GM10266 (cell line): ENCODE data around the gene INAFM1.

Source experiments
- DNase-seq: peaks from one replicate; pipeline ENCODE4 v3.0.0; 2012; ENCODE audit errors: extremely low spot score
- CTCF ChIP-seq: IDR thresholded peaks from 2 replicates; pipeline ENCODE4 v1.5.1; 2012; ENCODE audit warnings: mild to moderate bottlenecking, low read depth; ENCODE audit not compliant: control insufficient read depth, insufficient read depth; ENCODE audit errors: missing control alignments

The INAFM1 gene

GRCh38 chr19:47229676-47230053 is 45.0 kb upstream of the INAFM1 start:
- TF ChIP-seq CTCF, result no peak
- DNase-seq, result peak; percentile 33

GRCh38 chr19:47230054-47230920 is 44.4 kb upstream of the INAFM1 start:
- DNase-seq, result peak; percentile 88
- peak; percentile 89 for TF ChIP-seq CTCF

- TF ChIP-seq CTCF, result no peak
- no peak for DNase-seq
Measured at GRCh38 chr19:47230921-47231214, 43.8 kb upstream of the INAFM1 start, which contains the start of gene BBC3. BBC3 (minus strand) TSS chr19:47231199; CDS start chr19:47228431, 2,768 bp downstream.

GRCh38 chr19:47231215-47232054 is 43.2 kb upstream of the INAFM1 start:
- peak; percentile 93 for DNase-seq
- TF ChIP-seq CTCF, result no peak

- DNase-seq, result peak; percentile 40
- TF ChIP-seq CTCF, result no peak
Measured at GRCh38 chr19:47232422-47233211, 42.1 kb upstream of the INAFM1 start.

- DNase-seq, result no peak
- TF ChIP-seq CTCF, result no peak
Measured at GRCh38 chr19:47236072-47236675, 38.5 kb upstream of the INAFM1 start.
